ENCODE results near the gene PRR4. TPM values are rescaled to one million over a fixed set of nuclear protein-coding genes. Genes with fewer than 3 reads are reported as not detected.

The PRR4 gene
- total RNA-seq, 3 donors from 2014 or later, result 0.60 to 3.4 (median 0.79) TPM

GRCh38 chr12:10826258-10826657, 23.0 kb downstream of the PRR4 start, which contains the start of gene TAS2R10:
TSS of gene TAS2R10 (minus strand) at chr12:10826358. CDS start at chr12:10826269, 89 bp downstream.
- H3K9me3 ChIP-seq, result no peaks in the 10 kb centered on the region
- no peaks in the 10 kb centered on the region for H3K4me1 ChIP-seq (ENCODE audit: low read depth)
- no peak within 1 kb of the TSS for H3K4me3 ChIP-seq
- no peak for TF ChIP-seq CTCF (IDR thresholded peaks at IDR 0.05)
- no peak for ATAC-seq
- intact Hi-C loops (cut with DNase I, micrococcal nuclease), result no loop called here
- no peak for DNase-seq
- no peaks in the 10 kb centered on the region for H3K36me3 ChIP-seq (ENCODE audit: low read depth)

- H3K9me3 ChIP-seq, result no peaks in the 10 kb centered on the region
- intact Hi-C loops (cut with DNase I, micrococcal nuclease), result no loop called here
- no peak for TF ChIP-seq CTCF (IDR thresholded peaks at IDR 0.05)
These were observed 24.3 kb downstream of the PRR4 start for GRCh38 chr12:10824957-10825356.

GRCh38 chr12:10811883-10812536, 37.3 kb downstream of the PRR4 start:
- ATAC-seq (no peak), DNase-seq (no peak)
- Histone ChIP-seq H3K4me1 (ENCODE audit: low read depth) (no peaks in the 10 kb centered on the region), H3K9me3 (no peaks in the 10 kb centered on the region), H3K4me3 (no peak overlapping the region), H3K36me3 (ENCODE audit: low read depth) (no peaks in the 10 kb centered on the region)
- intact Hi-C loops (cut with DNase I, micrococcal nuclease), result no loop called here
- TF ChIP-seq CTCF (IDR thresholded peaks at IDR 0.05), result no peak

More at GRCh38 chr12:10824957-10825356, 24.3 kb downstream of the PRR4 start:
- Histone ChIP-seq H3K36me3 (ENCODE audit: low read depth) (no peaks in the 10 kb centered on the region), H3K4me1 (ENCODE audit: low read depth) (no peaks in the 10 kb centered on the region), H3K4me3 (no peak overlapping the region)
- DNase-seq (no peak), ATAC-seq (no peak)

GRCh38 chr12:10810068-10810467, 39.2 kb downstream of the PRR4 start, which contains the start of gene TAS2R9:
TSS of gene TAS2R9 (minus strand) at chr12:10810168. CDS start at chr12:10810075, 93 bp downstream.
- Histone ChIP-seq H3K9me3 (no peaks in the 10 kb centered on the region), H3K36me3 (ENCODE audit: low read depth) (no peaks in the 10 kb centered on the region), H3K4me3 (no peak within 1 kb of the TSS), H3K4me1 (ENCODE audit: low read depth) (no peaks in the 10 kb centered on the region)
- intact Hi-C loops (cut with DNase I, micrococcal nuclease), result no loop called here
- no peak for TF ChIP-seq CTCF (IDR thresholded peaks at IDR 0.05)
- ATAC-seq (no peak), DNase-seq (no peak)

- no peak for TF ChIP-seq CTCF (IDR thresholded peaks at IDR 0.05)
- no peak for ATAC-seq
- DNase-seq, result no peak
- no peaks in the 10 kb centered on the region for H3K9me3 ChIP-seq
- intact Hi-C loops (cut with DNase I, micrococcal nuclease), result no loop called here
- no peaks in the 10 kb centered on the region for H3K4me1 ChIP-seq (ENCODE audit: low read depth)
- H3K36me3 ChIP-seq (ENCODE audit: low read depth), result no peaks in the 10 kb centered on the region
- H3K4me3 ChIP-seq, result no peak within 1 kb of the TSS
These were observed 42.1 kb downstream of the PRR4 start, which contains the start of gene TAS2R8 for GRCh38 chr12:10807186-10807585. TSS of gene TAS2R8 (minus strand) at chr12:10807286. CDS start at chr12:10806980, 306 bp downstream.
